ENCODE results near the gene MOBP. TPM values are rescaled to one million over a fixed set of nuclear protein-coding genes. Genes with fewer than 3 reads are reported as not detected.

MOBP gene
- total RNA-seq, 4 donors from 2014 or later, result not detected

DNA sequence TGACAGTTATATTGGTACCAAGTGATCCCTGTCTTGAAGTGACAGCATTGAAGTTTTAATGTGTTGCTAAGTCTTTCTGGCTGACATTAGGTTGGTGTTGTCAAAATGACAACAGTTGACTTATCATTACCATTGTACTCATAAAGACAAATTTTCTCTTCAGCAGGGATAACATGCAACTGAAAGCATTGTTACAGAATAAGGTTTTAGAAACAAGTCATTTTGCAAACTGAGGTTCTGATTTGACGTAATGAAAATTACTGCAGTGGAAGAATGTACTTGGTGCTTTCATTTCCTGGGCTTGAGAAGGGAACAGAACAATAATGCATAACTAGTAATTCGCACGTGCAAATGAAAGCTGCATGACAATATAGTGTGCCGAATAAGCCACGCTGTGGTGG, 75.1 kb downstream of the MOBP start:
- TF ChIP-seq, protein P1, sequence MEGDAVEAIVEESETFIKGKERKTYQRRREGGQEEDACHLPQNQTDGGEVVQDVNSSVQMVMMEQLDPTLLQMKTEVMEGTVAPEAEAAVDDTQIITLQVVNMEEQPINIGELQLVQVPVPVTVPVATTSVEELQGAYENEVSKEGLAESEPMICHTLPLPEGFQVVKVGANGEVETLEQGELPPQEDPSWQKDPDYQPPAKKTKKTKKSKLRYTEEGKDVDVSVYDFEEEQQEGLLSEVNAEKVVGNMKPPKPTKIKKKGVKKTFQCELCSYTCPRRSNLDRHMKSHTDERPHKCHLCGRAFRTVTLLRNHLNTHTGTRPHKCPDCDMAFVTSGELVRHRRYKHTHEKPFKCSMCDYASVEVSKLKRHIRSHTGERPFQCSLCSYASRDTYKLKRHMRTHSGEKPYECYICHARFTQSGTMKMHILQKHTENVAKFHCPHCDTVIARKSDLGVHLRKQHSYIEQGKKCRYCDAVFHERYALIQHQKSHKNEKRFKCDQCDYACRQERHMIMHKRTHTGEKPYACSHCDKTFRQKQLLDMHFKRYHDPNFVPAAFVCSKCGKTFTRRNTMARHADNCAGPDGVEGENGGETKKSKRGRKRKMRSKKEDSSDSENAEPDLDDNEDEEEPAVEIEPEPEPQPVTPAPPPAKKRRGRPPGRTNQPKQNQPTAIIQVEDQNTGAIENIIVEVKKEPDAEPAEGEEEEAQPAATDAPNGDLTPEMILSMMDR (IDR thresholded peaks at IDR 0.05; ENCODE audit: low read depth), result no peak

DNA sequence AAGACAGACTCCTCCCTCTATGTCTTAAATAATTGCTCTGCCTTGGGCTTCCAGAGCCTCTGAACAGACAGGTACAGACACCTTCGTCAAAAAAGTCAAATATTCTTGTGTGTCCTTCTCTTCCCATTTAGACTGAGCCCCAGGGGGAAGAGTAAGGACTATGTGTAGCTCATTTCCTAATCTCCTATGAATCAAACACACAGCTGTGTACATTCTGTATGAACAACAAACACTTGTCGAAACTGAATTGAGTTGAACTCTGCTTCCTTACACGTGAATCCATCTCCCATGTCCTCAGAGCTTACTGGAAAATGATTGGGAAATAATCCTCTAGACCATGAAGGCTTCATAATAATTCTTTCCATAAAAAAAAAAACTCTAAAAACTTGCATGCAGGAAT, 80.8 kb downstream of the MOBP start:
- TF ChIP-seq, protein P1 (IDR thresholded peaks at IDR 0.05; ENCODE audit: low read depth), result no peak

DNA sequence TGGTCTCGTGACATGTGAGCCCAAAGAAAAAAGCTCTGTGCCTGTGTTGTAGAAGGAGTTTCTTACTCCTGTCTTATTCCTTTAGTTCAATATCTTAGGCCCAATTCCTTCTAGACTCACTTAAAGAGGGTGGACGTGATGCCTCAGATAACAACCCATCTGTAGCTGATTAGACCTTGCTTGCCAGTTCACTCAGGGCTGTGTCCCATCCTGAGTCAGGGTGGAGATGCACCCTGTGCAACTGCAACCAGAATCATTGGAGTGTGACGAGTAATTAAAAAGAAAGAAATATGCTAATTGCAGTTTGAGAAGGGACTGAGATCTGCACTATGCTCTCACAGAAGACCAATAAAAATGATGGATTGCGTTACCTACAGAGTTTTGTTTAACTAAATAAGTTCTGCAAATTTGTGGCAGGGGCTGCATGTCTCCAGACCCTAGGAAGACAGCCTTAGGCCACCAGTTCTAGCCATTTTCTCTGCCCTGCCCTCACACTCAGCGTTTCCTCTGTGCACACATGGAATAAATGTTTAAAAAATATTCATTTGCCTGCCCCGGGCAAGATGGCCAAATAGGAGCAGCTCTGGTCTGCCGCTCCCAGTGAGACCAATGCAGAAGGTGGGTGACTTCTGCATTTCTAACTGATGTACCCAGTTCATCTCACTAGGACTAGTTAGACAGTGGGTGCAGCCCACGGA, 83.0 kb downstream of the MOBP start:
- TF ChIP-seq, protein P1 (IDR thresholded peaks at IDR 0.05; ENCODE audit: low read depth), result no peak

Other genes starting within 250 kb of the MOBP start
- gene CX3CR1, start 187.6 kb upstream of the MOBP start, total RNA-seq, result under 1 TPM; 0.16 to 0.57 (median 0.20) TPM
- not detected for gene CCR8, start 138.0 kb upstream of the MOBP start, total RNA-seq
- gene SLC25A38, start 84.3 kb upstream of the MOBP start, total RNA-seq, result 10 to 100 TPM; 16.6 to 25.4 (median 21.5) TPM
- 100 to 1,000 TPM; 490 to 861 (median 825) TPM for gene RPSA, start 61.0 kb upstream of the MOBP start, total RNA-seq